ENCODE measurements around the gene KDM4B. TPM values are rescaled to one million over a fixed set of nuclear protein-coding genes. Genes with fewer than 3 reads are reported as not detected.

KDM4B gene
- total and polyA plus RNA-seq, 10 of the 15 experiments (the other 5 are each of a cell fraction or from before 2014, with no cell fraction given): 0.47 to 49.6 (median 16.2) TPM

- intact Hi-C loops (cut with micrococcal nuclease; ENCODE audit: unreplicated experiment): no loop called here
- Histone ChIP-seq H4K20me1 (ENCODE audit: control insufficient read depth, insufficient read depth) (no peaks in the 10 kb centered on the region; the same call in 1 of the 2 replicates), H3K4me3 (no peak overlapping the region), H3K9me3 (replicated peaks; ENCODE audit: control insufficient read depth, insufficient read depth, low read length) (no peaks in the 10 kb centered on the region), H3K27ac (ENCODE audit: control insufficient read depth, insufficient read depth) (no peak overlapping the region), H3K9ac (ENCODE audit: control insufficient read depth, insufficient read depth, low read length) (no peak overlapping the region), H3K79me2 (ENCODE audit: control insufficient read depth, insufficient read depth, low read length) (no peaks in the 10 kb centered on the region), H3K4me2 (ENCODE audit: control insufficient read depth, insufficient read depth) (no peak overlapping the region), H2AFZ (ENCODE audit: control insufficient read depth, low read depth, low read length) (no peak overlapping the region), H3K36me3 (ENCODE audit: control insufficient read depth in 2 of 2, insufficient read depth in 2 of 2, low read length in 1 of 2) (peaks cover 10 to 12% of the 10 kb centered on the region in 2 experiments; a peak in 3 of 4 replicates), H3K4me1 (ENCODE audit: control insufficient read depth, insufficient read depth, low read length) (no peaks in the 10 kb centered on the region), H3K27me3 (replicated peaks in 1 of 2; ENCODE audit: control insufficient read depth in 2 of 2, insufficient read depth in 2 of 2, low read length in 1 of 2) (no peaks in the 10 kb centered on the region)
- ChIA-PET CTCF (interaction anchor here (0.6 kb wide), 1 partner anchor 681 kb away, joined by 3 read pairs; no protein-coding TSS in a partner anchor), POLR2A (no interaction called here), RAD21 (ENCODE audit: unreplicated experiment) (no interaction called here), SMC1A (ENCODE audit: uncharacterized antibody, unreplicated experiment) (no interaction called here)
- WGBS (ENCODE audit: insufficient coverage, insufficient replicate concordance, low lambda C conversion rate, missing lambda C conversion rate): 89% methylated on average over 18 of the region's 19 CpGs
- DNase-seq (ENCODE audit: low read depth, low spot score) (no peak), ATAC-seq (no peak), FAIRE-seq (no peak)
- BruUV-seq (replicated peaks): no TSS peak
- TF ChIP-seq YBX1 (IDR thresholded peaks at IDR 0.05) (no peak), YY1 (IDR thresholded peaks at IDR 0.05; ENCODE audit: low read depth, low read length) (no peak)
- in situ Hi-C loops (cut with MboI): no loop called here
These were observed 108.2 kb downstream of the KDM4B start for GRCh38 chr19:5077209-5077515.

DNA sequence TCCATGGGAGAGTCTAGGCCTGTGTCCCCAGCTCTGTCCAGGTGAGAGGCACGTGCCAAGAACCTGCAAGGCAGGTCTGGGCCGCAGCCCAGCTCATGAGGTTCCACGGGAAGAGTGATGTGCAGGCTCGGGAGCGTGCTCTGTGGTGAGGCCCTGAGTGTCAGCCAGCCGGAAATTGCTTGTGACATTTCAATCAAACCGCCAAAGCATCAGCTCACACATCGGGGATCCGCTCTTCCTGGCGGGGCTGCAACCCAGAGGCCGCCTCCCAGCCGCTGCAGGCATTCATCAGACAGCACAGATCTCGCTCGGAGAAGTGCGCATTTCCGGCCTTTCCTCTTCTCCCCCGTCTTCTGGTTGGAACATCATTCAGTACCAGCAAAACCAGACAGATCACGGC lies 109.3 kb downstream of the KDM4B start:
- in situ Hi-C loops (cut with MboI): no loop called here
- intact Hi-C loops (cut with micrococcal nuclease; ENCODE audit: unreplicated experiment): no loop called here
- Histone ChIP-seq H3K9ac (ENCODE audit: control insufficient read depth, insufficient read depth, low read length) (no peak overlapping the region), H3K36me3 (ENCODE audit: control insufficient read depth in 2 of 2, insufficient read depth in 2 of 2, low read length in 1 of 2) (peaks cover 10 to 15% of the 10 kb centered on the region in 2 experiments; a peak in 3 of 4 replicates), H3K4me1 (ENCODE audit: control insufficient read depth, insufficient read depth, low read length) (no peaks in the 10 kb centered on the region), H4K20me1 (ENCODE audit: control insufficient read depth, insufficient read depth) (no peaks in the 10 kb centered on the region), H3K4me3 (no peak overlapping the region), H3K79me2 (ENCODE audit: control insufficient read depth, insufficient read depth, low read length) (no peaks in the 10 kb centered on the region), H3K27me3 (replicated peaks in 1 of 2; ENCODE audit: control insufficient read depth in 2 of 2, insufficient read depth in 2 of 2, low read length in 1 of 2) (no peaks in the 10 kb centered on the region), H3K27ac (ENCODE audit: control insufficient read depth, insufficient read depth) (no peak overlapping the region), H3K9me3 (replicated peaks; ENCODE audit: control insufficient read depth, insufficient read depth, low read length) (no peaks in the 10 kb centered on the region), H2AFZ (ENCODE audit: control insufficient read depth, low read depth, low read length) (no peak overlapping the region), H3K4me2 (ENCODE audit: control insufficient read depth, insufficient read depth) (no peak overlapping the region)
- ChIA-PET POLR2A (no interaction called here), SMC1A (ENCODE audit: uncharacterized antibody, unreplicated experiment) (no interaction called here), RAD21 (ENCODE audit: unreplicated experiment) (no interaction called here), CTCF (no interaction called here)
- DNase-seq (ENCODE audit: low read depth, low spot score): no peak
- no peak for FAIRE-seq
- no peak for TF ChIP-seq CHD4 (IDR thresholded peaks at IDR 0.05)
- TF ChIP-seq, protein P1, sequence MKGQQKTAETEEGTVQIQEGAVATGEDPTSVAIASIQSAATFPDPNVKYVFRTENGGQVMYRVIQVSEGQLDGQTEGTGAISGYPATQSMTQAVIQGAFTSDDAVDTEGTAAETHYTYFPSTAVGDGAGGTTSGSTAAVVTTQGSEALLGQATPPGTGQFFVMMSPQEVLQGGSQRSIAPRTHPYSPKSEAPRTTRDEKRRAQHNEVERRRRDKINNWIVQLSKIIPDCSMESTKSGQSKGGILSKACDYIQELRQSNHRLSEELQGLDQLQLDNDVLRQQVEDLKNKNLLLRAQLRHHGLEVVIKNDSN (IDR thresholded peaks at IDR 0.05; ENCODE audit: borderline replicate concordance, extremely low read length, insufficient read depth, low read depth, low read length): no peak
- TF ChIP-seq SRF (IDR thresholded peaks at IDR 0.05; ENCODE audit: low read depth in 2 of 2, low read length in 2 of 2): no peak
- WGBS (ENCODE audit: insufficient coverage, insufficient replicate concordance, low lambda C conversion rate, missing lambda C conversion rate): 98% methylated on average over 18 of the region's 18 CpGs
- no peak for ATAC-seq
- BruUV-seq (replicated peaks): no TSS peak

Measured in GM12878 (cell line).